Large intestine (tissue), 12 donors: ENCODE measurements around the gene CEP170B. TPM values are rescaled to one million over a fixed set of nuclear protein-coding genes. Genes with fewer than 3 reads are reported as not detected.

Source experiments
- DNase-seq, 2 donors: peaks; one replicate each; pipeline versions ENCODE4 v3.0.0 to v3.0.0-alpha.2; 2013
- H3K27ac ChIP-seq: one replicate; pipeline ENCODE4 v1.5.1; 2013; ENCODE audit warnings: low read length
- H3K27me3 ChIP-seq: 2 replicates; pipeline ENCODE4 v1.6.1; 2013; ENCODE audit warnings: low read length; ENCODE audit not compliant: control insufficient read depth, insufficient read depth
- H3K36me3 ChIP-seq: 2 replicates; pipeline ENCODE4 v1.6.1; 2013; ENCODE audit warnings: low read length; ENCODE audit not compliant: control insufficient read depth, insufficient read depth
- H3K4me1 ChIP-seq: one replicate; pipeline ENCODE4 v1.6.1; 2013; ENCODE audit warnings: low read length; ENCODE audit not compliant: control insufficient read depth, insufficient read depth
- H3K4me3 ChIP-seq: one replicate; pipeline ENCODE4 v1.5.1; 2013; ENCODE audit warnings: low read length
- H3K9me3 ChIP-seq: one replicate; pipeline ENCODE4 v1.6.1; 2013; ENCODE audit warnings: mild to moderate bottlenecking, low read depth, low read length, moderate library complexity; ENCODE audit not compliant: control insufficient read depth
- WGBS: methylation state at CpG from one replicate; pipeline ENCODE4 v1.1.5; 2013; ENCODE audit warnings: low lambda C conversion rate; ENCODE audit not compliant: insufficient coverage; 5-methylcytosine and 5-hydroxymethylcytosine counted together
- long read RNA-seq, 11 donors: transcript quantifications; one replicate each; lab custom pipeline, GENCODE V29; 2026
- polyA plus RNA-seq: library from polyadenylated mRNA; unstranded; fragments of 120-200 nt; gene quantifications from one replicate; pipeline ENCODE4 v1.2.1, GENCODE V29; 2013

CEP170B gene
- 30.3 TPM for polyA plus RNA-seq
- long read RNA-seq, donor 1: 0 reads
- long read RNA-seq, donor 2, partial matches to known transcripts: 10 of 11 reads
- long read RNA-seq, donor 2, other reads (novel, unspliced or antisense): 0 of 11 reads
- long read RNA-seq, donor 3: 0 reads
- long read RNA-seq, donor 4: 0 reads
- long read RNA-seq, donor 5: 0 reads
- long read RNA-seq, donor 6, partial matches to known transcripts: 0 of 2 reads
- long read RNA-seq, donor 6, other reads (novel, unspliced or antisense): 0 of 2 reads
- long read RNA-seq, donor 7: 0 reads
- long read RNA-seq, donor 8, partial matches to known transcripts: 0 of 1 reads
- long read RNA-seq, donor 8, other reads (novel, unspliced or antisense): 0 of 1 reads
- long read RNA-seq, donor 9: 0 reads
- long read RNA-seq, donor 10: 0 reads
- long read RNA-seq, donor 11: 0 reads

DNA sequence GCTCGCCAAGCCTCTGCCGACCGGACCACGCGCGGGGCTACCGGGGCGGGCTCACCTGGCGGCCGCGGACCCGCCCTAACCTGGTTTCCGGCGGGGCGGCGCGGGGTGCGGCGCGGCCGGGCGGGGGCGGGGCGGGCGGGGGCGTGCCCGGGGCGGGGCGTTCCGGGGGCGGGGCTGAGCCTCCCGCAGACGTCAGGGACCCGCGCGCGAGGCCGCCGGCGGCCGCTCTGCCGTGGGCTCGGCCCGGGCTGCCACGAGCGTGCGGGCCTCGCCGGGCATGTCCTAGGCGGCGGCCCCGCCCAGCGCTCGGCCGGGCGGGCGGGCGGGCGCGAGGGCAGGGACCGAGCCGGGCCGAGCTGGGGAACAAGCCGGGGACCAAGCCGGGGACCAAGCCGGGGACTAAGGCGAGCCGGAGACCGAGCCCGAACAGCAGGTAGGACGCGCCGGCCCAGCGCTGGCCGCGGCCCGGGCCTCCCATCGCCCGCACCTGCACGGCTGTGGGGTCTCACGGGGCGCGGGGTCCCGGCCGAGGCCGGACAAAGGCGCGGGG lies at the start of gene CEP170B:
TSS of gene CEP170B (plus strand) at position 188 of the 550 bp plus-strand sequence. CDS start 3,183 bp downstream, outside the sequence.
- DNase-seq: no peak
- WGBS: no CpG with 5 or more reads among the region's 88 CpGs
- peak within 1 kb of the TSS; percentile 64 for H3K4me3 ChIP-seq
- H3K27ac ChIP-seq: peak within 1 kb of the TSS; percentile 98
- peaks cover 12% of the 10 kb centered on the region for H3K36me3 ChIP-seq
- peaks cover 16% of the 10 kb centered on the region for H3K27me3 ChIP-seq
- peaks cover 30% of the 10 kb centered on the region for H3K4me1 ChIP-seq
- peaks cover 6% of the 10 kb centered on the region for H3K9me3 ChIP-seq

DNA sequence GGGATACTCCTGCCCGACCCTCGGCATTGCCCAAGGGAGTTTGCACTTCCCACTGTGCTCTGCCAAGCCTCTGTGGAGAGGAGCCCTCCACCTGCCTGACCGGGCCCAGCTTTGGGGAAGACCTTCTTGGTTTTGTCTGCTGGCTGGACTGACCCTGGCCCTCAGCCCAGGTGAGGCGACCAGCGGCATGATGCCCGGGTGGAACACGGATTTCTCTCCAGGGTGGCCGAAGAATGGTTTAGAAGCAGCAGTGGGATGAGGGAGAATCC lies 48.5 kb upstream of the CEP170B start:
- Histone ChIP-seq H3K4me1 (peaks cover 8% of the 10 kb centered on the region), H3K27me3 (no peaks in the 10 kb centered on the region), H3K9me3 (peaks cover 4% of the 10 kb centered on the region), H3K4me3 (peak overlapping the region; percentile 92), H3K36me3 (no peaks in the 10 kb centered on the region), H3K27ac (peak overlapping the region; percentile 84)
- no peak for DNase-seq
- WGBS: no CpG with 5 or more reads among the region's 8 CpGs

GRCh38 chr14:104817930-104818713 lies 46.9 kb upstream of the CEP170B start:
- Histone ChIP-seq H3K27ac (no peak overlapping the region), H3K4me3 (no peak overlapping the region), H3K4me1 (peaks cover 8% of the 10 kb centered on the region), H3K36me3 (no peaks in the 10 kb centered on the region), H3K27me3 (no peaks in the 10 kb centered on the region), H3K9me3 (peaks cover 4% of the 10 kb centered on the region)
- no CpG with 5 or more reads among the region's 8 CpGs for WGBS
- no peak for DNase-seq

DNA sequence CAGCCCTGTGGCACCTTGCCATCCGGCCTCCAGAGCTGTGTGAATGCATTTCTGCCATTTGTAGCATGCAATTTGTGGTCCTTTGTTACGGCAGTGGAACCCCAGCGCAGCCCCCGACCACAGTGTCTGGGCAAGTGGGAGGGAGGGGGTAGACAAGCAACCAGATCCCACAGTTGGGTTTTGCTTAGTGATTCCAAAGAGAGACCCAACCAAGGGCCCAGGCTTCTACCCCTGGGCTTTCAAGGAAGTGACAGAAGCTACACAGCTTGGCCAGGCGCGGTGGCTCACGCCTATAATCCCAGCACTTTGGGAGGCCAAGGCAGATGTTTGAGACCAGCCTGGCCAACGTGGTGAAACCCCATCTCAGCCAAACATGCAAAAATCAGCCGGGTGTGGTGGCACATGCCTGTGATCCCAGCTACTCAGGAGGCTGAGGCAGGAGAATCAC lies 46.3 kb upstream of the CEP170B start:
- WGBS: no CpG with 5 or more reads among the region's 9 CpGs

DNA sequence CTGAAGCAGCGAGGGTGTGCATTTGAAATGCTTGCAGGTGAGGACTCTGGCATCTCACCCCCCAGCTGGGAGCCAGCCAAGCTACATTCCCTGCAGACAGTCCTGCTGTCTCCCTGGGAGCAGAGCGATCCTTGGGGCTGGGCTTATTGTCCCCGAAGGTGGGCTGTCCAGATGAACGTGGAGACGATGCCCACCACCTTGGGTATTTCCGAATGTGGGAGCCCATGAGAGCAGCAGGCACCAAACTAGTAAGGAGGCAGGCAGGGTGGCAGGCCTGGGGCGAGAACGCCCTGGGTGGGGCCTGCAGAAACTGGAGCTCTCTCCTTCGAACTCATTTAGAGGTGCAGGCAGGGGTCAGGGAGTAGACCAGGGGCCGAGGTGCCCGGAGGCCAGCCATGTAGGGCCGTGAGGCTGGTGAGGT lies 45.7 kb upstream of the CEP170B start:
- H3K9me3 ChIP-seq: peaks cover 7% of the 10 kb centered on the region
- peaks cover 8% of the 10 kb centered on the region for H3K4me1 ChIP-seq
- H3K27me3 ChIP-seq: no peaks in the 10 kb centered on the region
- no peaks in the 10 kb centered on the region for H3K36me3 ChIP-seq
- no peak overlapping the region for H3K4me3 ChIP-seq
- DNase-seq: no peak
- WGBS: no CpG with 5 or more reads among the region's 12 CpGs
- no peak overlapping the region for H3K27ac ChIP-seq

More for the DNA sequence above, 46.3 kb upstream of the CEP170B start:
- no peak for DNase-seq
- Histone ChIP-seq H3K27ac (no peak overlapping the region), H3K4me3 (no peak overlapping the region), H3K4me1 (peaks cover 8% of the 10 kb centered on the region), H3K36me3 (no peaks in the 10 kb centered on the region), H3K27me3 (no peaks in the 10 kb centered on the region), H3K9me3 (peaks cover 4% of the 10 kb centered on the region)

DNA sequence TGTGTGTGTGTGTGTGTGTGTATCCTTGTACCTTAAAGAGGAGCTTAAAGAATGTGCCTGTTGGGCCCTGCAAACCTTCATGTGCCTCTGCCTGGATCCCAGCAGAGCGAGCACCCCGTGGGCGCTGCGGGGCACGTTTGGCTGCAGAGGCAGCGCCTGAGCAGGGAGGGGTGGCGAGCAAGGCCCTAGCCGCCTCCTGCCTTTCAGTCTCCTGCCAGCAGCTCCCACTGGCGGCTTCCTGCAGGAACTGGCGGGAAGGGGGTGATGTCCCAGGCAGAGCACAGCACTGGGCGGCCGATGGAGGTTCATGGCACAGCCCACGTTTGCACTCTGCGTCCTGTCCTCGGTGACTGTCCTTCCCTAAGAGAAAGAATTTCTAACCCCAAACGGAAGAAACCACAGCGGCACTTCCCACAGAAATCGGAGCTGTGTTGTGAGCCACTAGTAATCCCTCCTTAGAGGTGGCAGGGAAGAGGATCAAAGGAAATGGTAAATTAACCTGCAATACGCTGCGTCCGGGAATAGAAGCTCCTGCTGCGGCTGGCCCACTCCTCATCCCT lies 44.3 kb upstream of the CEP170B start:
- Histone ChIP-seq H3K36me3 (no peaks in the 10 kb centered on the region), H3K27me3 (peaks cover 6% of the 10 kb centered on the region), H3K27ac (no peak overlapping the region), H3K9me3 (peaks cover 14% of the 10 kb centered on the region), H3K4me1 (peaks cover 8% of the 10 kb centered on the region), H3K4me3 (no peak overlapping the region)
- peak; percentile 45 to 63 for DNase-seq
- WGBS: no CpG with 5 or more reads among the region's 22 CpGs

- Histone ChIP-seq H3K9me3 (peaks cover 14% of the 10 kb centered on the region), H3K4me3 (no peak overlapping the region), H3K27me3 (peaks cover 9% of the 10 kb centered on the region), H3K4me1 (peaks cover 7% of the 10 kb centered on the region), H3K36me3 (no peaks in the 10 kb centered on the region), H3K27ac (no peak overlapping the region)
- no peak for DNase-seq
- WGBS: no CpG with 5 or more reads among the region's 23 CpGs
These were observed 43.7 kb upstream of the CEP170B start for GRCh38 chr14:104821229-104821945.

DNA sequence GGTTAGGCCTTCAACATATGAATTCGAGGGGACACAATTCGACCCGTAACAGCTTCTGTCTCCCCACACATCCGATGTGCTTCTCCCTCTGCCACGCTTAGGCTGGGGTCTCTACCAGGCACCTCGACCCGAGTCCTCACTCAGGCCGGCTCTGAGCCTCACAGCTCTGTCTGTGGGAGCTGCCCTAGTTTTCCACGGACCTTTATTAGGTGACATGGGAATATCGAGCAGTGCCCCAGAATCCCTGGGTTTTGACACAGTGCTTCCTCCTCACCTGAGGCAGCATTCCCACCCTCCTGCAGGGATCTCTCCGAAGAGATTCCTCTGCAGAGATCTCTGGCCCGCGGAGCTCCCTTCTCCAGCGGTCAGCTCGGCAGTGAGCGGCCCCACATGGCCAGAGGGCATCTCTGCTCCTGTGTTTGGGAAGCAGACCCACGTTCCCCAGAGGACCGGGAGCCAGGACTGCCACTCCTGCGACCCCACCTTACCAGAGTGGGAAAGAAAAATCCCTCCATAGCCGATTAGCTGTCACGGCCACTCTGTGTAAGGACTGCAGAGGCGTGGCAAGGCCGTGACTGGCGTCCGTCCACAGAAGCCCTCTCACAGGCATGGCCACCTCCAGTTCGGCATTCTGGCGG lies 43.0 kb upstream of the CEP170B start:
- WGBS: no CpG with 5 or more reads among the region's 27 CpGs

DNA sequence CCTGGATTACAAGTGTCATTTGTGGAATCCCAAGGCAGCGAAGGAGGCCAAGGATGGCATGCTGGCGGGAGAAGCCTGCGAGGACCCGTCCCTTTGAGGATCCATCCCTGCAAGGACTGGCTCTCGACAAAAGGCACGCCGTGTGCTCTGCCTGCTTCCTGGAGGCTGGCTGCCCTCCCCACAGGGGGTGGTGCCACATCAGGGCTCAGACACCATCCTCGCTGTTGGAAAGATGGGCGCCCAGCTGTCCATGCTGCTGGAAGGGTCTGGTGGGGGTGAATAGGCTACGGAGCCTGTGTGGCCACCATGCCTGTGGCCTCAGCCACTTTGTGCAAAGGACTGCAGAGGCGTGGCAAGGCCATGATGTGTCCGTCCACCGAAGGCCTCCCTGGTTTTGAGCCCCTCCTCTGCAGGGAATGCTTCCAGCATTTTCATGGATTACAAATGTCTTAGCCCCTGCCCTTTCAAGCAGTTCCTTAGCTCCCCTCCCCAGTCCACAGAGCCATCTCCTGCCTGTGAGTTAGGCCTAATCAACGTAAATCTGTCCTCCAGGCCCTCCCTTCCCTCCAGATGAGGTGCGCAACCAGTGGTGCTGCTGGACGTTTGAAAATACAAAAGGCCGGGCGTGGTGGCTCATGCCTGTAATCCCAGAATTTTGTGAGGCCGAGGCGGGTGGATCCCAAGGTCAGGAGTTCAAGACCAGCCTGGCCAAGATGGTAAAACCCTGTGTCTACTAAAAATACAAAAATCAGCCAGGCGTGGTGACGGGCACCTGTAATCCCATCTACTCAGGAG lies 42.0 kb upstream of the CEP170B start:
- no peak overlapping the region for H3K27ac ChIP-seq
- WGBS: no CpG with 5 or more reads among the region's 22 CpGs
- DNase-seq: no peak
- no peaks in the 10 kb centered on the region for H3K36me3 ChIP-seq
- peaks cover 8% of the 10 kb centered on the region for H3K4me1 ChIP-seq
- no peak overlapping the region for H3K4me3 ChIP-seq
- peaks cover 14% of the 10 kb centered on the region for H3K9me3 ChIP-seq
- peaks cover 9% of the 10 kb centered on the region for H3K27me3 ChIP-seq

More for the DNA sequence above, 43.0 kb upstream of the CEP170B start:
- peaks cover 9% of the 10 kb centered on the region for H3K27me3 ChIP-seq
- no peak overlapping the region for H3K4me3 ChIP-seq
- no peak for DNase-seq
- H3K36me3 ChIP-seq: no peaks in the 10 kb centered on the region
- no peak overlapping the region for H3K27ac ChIP-seq
- peaks cover 3% of the 10 kb centered on the region for H3K4me1 ChIP-seq
- peaks cover 14% of the 10 kb centered on the region for H3K9me3 ChIP-seq
